ENCODE results near the gene KCND2. TPM values are rescaled to one million over a fixed set of nuclear protein-coding genes. Genes with fewer than 3 reads are reported as not detected.

Gene KCND2
- total RNA-seq (2022; extraction: Qiagen RNA extraction; ENCODE audit: low read depth), result not detected in 5 replicates

DNA sequence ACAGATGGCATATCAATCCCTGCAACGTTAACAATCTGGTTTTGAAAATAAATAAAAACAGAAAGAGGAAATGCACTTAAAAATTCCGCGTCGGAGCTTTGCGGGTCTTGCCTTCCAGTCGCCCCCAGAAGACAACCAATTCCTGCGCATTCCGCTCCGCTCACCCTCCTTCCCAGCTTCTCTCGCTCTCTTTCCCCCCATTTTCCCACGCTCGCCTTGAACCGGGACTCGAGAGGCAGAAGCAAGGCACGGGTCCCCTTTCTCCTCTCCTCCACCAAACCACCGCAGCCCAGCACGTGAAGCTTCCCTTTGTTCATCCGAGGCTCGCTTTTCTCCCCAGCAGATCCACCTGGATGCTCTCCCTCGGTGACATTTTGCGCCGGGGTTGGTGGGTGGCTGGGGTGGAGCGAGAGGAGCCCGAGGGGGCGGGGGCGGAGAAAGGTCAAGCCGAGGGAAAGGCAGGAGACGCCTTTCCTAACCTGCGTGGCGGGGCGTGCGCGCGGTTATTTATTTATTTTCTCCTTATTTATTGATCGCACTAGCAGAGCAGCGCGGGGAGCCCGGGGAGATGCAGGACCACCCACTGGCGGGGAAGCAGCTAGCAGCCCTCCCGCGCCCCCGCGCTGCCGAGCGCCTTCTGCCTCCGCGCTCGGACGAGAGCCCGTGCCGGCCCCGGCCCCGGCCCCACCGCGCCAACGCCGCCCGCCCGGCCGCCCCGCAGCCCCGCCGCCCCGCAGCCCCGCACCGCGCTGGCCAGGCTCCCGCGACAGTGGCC is at the start of gene KCND2:
Gene KCND2, plus strand, starts transcription at position 475 of the 775 bp plus-strand sequence.

Data from A549 treated with GW870086 at 1 μM for 4 hours (cell line).